ENCODE results near the gene CAPS2. TPM values are rescaled to one million over a fixed set of nuclear protein-coding genes. Genes with fewer than 3 reads are reported as not detected.

Gene CAPS2
- total RNA-seq (10 to 100 TPM; 17.9 to 33.9 TPM), polyA plus RNA-seq (1 to 10 TPM; 5.7 to 7.0 TPM)
- long read RNA-seq, donor 1, partial matches to known transcripts: 3 of 7 reads
- long read RNA-seq, donor 1, other reads (novel, unspliced or antisense): 3 of 7 reads
- long read RNA-seq, donor 2, partial matches to known transcripts: 1 of 7 reads
- long read RNA-seq, donor 2, other reads (novel, unspliced or antisense): 6 of 7 reads

DNA sequence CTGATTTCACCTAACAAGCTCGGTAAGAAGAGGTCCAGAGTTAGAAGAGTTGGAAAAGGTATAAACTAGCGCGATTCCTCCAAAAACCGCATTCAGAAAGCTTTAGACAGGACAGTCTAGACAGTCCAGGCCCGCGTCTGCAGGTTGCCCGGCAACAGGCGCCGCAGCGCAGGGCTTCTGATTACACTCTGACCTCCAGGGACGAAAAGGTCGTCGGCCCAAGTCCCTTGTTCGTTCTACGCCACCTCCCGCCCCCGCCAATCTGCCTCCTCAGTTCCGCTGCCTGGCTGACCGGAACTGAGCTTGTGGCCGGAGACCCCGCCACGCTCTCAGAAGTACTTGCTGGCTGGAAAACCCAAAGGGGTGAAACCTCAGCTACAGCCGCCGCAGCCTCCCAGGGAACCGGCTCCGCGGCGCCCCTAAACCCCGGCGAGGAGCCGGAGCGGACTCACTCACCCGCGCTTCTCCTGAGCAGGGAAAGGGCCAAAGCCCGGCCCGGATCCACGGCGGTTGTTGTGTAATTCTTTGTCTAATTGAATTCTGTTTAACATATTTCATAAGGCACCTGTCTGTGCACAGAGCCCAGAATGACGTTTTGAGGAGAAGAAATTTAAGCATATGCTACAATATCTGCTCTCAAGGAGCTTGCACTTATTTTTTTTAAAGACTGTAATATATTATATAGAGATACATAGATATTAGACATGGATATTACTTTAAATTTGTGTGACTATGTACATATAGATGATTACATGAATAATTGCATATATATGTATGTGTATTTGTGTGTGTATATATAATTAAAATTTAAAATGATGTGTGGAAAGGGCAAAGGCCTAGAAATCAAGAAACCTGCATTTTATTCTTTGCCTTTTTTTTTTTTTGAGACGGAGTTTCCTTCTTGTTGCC, at the start of gene CAPS2:
CAPS2 (minus strand) TSS at position 407 of the 909 bp plus-strand sequence. CDS start 3,826 bp downstream, outside the sequence.
- Histone ChIP-seq H3K27me3 (ENCODE audit: control insufficient read depth in 1 of 2, insufficient read depth in 2 of 2, low read length in 1 of 2) (no peaks in the 10 kb centered on the region), H3K9me3 (ENCODE audit: control insufficient read depth, low read length) (no peaks in the 10 kb centered on the region), H3K36me3 (ENCODE audit: control insufficient read depth in 1 of 2, insufficient read depth in 2 of 2, low read length in 1 of 2) (no peaks in the 10 kb centered on the region), H3K27ac (ENCODE audit: low read depth in 1 of 2, low read length in 2 of 2) (no peak within 1 kb of the TSS), H3K4me3 (ENCODE audit: low read length in 2 of 2) (peak within 1 kb of the TSS; percentile 42 to 63), H3K4me1 (ENCODE audit: control insufficient read depth in 1 of 2, insufficient read depth in 2 of 2, low read length in 2 of 2) (no peaks in the 10 kb centered on the region)
- intact Hi-C loops (cut with DNase I): loop anchor here (5.0 to 10.0 kb wide), 5 partner anchors 65 to 705 kb away; partner anchors contain the start of genes GLIPR1 (in 1 of the 2), GLIPR1L2 (in 1 of the 2) and PHLDA1 (in 1 of the 2)
- peak; percentile 93 for ATAC-seq (ENCODE audit: low FRiP score)
- WGBS, 2 donors: 2 to 3% methylated on average over 40 of the region's 40 CpGs
- peak; percentile 90 to 94 for DNase-seq

DNA sequence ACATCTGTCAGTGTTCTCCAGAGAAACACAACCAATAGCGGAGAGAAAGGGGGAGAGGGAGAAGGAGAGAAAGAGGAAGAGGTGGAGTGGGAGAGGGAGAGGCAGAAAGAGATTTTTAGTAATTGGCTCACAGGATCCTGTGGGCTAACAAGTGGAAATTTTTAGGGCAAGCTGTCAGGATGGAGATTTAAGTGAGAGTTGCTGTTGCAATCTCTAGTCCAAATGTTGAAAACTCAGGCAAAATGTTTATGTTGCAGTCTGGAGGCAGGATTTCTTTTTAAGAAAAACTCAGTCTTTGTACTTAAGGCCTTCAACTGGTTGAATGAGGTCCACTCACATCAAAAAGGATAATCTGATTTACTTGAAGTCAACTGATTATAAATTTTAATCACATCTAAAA, 48.2 kb upstream of the CAPS2 start:
- WGBS, 2 donors: 31 to 47% methylated on average over 1 of the region's 1 CpG
- Histone ChIP-seq H3K36me3 (ENCODE audit: control insufficient read depth in 1 of 2, insufficient read depth in 2 of 2, low read length in 1 of 2) (no peaks in the 10 kb centered on the region), H3K4me1 (ENCODE audit: control insufficient read depth in 1 of 2, insufficient read depth in 2 of 2, low read length in 2 of 2) (no peaks in the 10 kb centered on the region), H3K27me3 (ENCODE audit: control insufficient read depth in 1 of 2, insufficient read depth in 2 of 2, low read length in 1 of 2) (no peaks in the 10 kb centered on the region), H3K27ac (ENCODE audit: low read depth in 1 of 2, low read length in 2 of 2) (no peak overlapping the region), H3K4me3 (ENCODE audit: low read length in 2 of 2) (no peak overlapping the region), H3K9me3 (ENCODE audit: control insufficient read depth, low read length) (no peaks in the 10 kb centered on the region)
- ATAC-seq (ENCODE audit: low FRiP score) (no peak), DNase-seq (no peak)
- intact Hi-C loops (cut with DNase I): no loop called here

DNA sequence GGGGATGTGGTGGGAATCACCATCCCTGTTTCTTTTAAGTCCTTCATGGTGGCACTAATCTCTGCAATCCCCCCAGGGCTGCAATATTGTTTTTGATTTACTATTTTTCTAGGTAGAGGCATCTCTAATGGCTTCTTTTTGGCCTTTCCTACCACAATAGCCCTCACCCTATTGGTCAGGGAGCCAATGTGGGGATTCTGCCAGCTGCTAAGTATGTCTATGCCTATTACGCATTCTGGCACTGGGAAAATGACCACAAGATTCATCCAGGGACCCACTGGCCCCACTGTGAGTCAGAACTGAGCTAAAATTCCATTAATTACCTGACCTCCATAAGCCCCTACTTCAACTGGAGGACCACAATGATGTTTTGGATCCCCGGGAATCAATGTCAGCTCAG, 44.8 kb upstream of the CAPS2 start:
- H3K36me3 ChIP-seq (ENCODE audit: control insufficient read depth in 1 of 2, insufficient read depth in 2 of 2, low read length in 1 of 2): no peaks in the 10 kb centered on the region
- H3K4me1 ChIP-seq (ENCODE audit: control insufficient read depth in 1 of 2, insufficient read depth in 2 of 2, low read length in 2 of 2): no peaks in the 10 kb centered on the region
- intact Hi-C loops (cut with DNase I): no loop called here
- ATAC-seq (ENCODE audit: low FRiP score): no peak
- DNase-seq: no peak
- no peaks in the 10 kb centered on the region for H3K9me3 ChIP-seq (ENCODE audit: control insufficient read depth, low read length)
- 89 to 95% methylated on average over 2 of the region's 2 CpGs for WGBS, 2 donors
- H3K4me3 ChIP-seq (ENCODE audit: low read length in 2 of 2): no peak overlapping the region
- no peaks in the 10 kb centered on the region for H3K27me3 ChIP-seq (ENCODE audit: control insufficient read depth in 1 of 2, insufficient read depth in 2 of 2, low read length in 1 of 2)
- H3K27ac ChIP-seq (ENCODE audit: low read depth in 1 of 2, low read length in 2 of 2): no peak overlapping the region

DNA sequence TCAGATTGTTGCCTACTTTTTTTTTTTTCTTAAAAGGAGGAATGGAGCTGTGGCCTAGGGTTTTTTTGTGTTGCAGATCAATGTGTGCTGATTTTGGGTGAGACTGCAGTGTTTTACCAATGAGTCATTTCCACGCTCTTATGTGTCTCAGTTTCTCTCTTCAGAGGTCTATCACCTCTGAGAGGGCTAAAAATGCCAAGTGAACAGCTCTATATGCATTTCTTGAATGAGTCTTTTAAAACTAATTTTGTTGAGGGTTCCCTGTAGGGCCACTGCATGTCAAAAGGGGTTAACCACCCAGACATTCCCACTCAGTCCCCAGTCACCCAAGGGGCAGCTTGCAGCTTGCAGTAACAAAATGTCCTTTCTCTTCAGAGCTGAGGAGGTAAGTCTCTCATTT, 36.5 kb upstream of the CAPS2 start:
- Histone ChIP-seq H3K9me3 (ENCODE audit: control insufficient read depth, low read length) (no peaks in the 10 kb centered on the region), H3K27me3 (ENCODE audit: control insufficient read depth in 1 of 2, insufficient read depth in 2 of 2, low read length in 1 of 2) (no peaks in the 10 kb centered on the region), H3K36me3 (ENCODE audit: control insufficient read depth in 1 of 2, insufficient read depth in 2 of 2, low read length in 1 of 2) (no peaks in the 10 kb centered on the region), H3K27ac (ENCODE audit: low read depth in 1 of 2, low read length in 2 of 2) (no peak overlapping the region), H3K4me1 (ENCODE audit: control insufficient read depth in 1 of 2, insufficient read depth in 2 of 2, low read length in 2 of 2) (no peaks in the 10 kb centered on the region), H3K4me3 (ENCODE audit: low read length in 2 of 2) (no peak overlapping the region)
- WGBS, 2 donors: 38 to 43% methylated on average over 1 of the region's 1 CpG
- DNase-seq (no peak), ATAC-seq (ENCODE audit: low FRiP score) (no peak)
- intact Hi-C loops (cut with DNase I): no loop called here

- Histone ChIP-seq H3K36me3 (ENCODE audit: control insufficient read depth in 1 of 2, insufficient read depth in 2 of 2, low read length in 1 of 2) (peaks cover 0 to 3% of the 10 kb centered on the region in 2 donors), H3K9me3 (ENCODE audit: control insufficient read depth, low read length) (no peaks in the 10 kb centered on the region), H3K27ac (ENCODE audit: low read depth in 1 of 2, low read length in 2 of 2) (no peak overlapping the region), H3K4me3 (ENCODE audit: low read length in 2 of 2) (no peak overlapping the region), H3K4me1 (ENCODE audit: control insufficient read depth in 1 of 2, insufficient read depth in 2 of 2, low read length in 2 of 2) (no peaks in the 10 kb centered on the region), H3K27me3 (ENCODE audit: control insufficient read depth in 1 of 2, insufficient read depth in 2 of 2, low read length in 1 of 2) (no peaks in the 10 kb centered on the region)
- no peak for DNase-seq
- no peak for ATAC-seq (ENCODE audit: low FRiP score)
- intact Hi-C loops (cut with DNase I): no loop called here
Measured at GRCh38 chr12:75364919-75365318, 34.8 kb upstream of the CAPS2 start.

DNA sequence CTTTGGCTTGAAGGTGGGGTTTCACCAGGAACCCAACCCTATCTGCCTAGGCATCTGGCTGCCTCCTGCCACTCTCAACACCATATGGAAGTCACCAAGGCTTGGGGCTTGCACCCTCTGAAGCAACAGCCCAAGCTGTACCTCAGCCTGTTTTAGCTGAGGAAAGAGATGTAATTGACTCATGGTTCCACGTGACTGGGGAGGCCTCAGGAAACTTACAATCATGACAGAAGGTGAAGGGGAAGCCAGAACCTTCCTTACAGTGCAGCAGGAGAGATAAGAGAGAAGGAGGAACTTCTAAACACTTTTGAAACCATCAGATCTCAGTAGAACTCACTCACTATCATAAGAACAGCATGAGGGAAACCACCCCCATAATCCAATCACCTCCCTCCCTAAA, 31.3 kb upstream of the CAPS2 start:
- no peak overlapping the region for H3K27ac ChIP-seq (ENCODE audit: low read depth in 1 of 2, low read length in 2 of 2)
- 63 to 73% methylated on average over 1 of the region's 1 CpG for WGBS, 2 donors
- no peak for DNase-seq
- no peak overlapping the region for H3K4me3 ChIP-seq (ENCODE audit: low read length in 2 of 2)
- H3K36me3 ChIP-seq (ENCODE audit: control insufficient read depth in 1 of 2, insufficient read depth in 2 of 2, low read length in 1 of 2): peaks cover 0 to 3% of the 10 kb centered on the region in 2 donors
- no peaks in the 10 kb centered on the region for H3K9me3 ChIP-seq (ENCODE audit: control insufficient read depth, low read length)
- no peak for ATAC-seq (ENCODE audit: low FRiP score)
- no peaks in the 10 kb centered on the region for H3K27me3 ChIP-seq (ENCODE audit: control insufficient read depth in 1 of 2, insufficient read depth in 2 of 2, low read length in 1 of 2)
- intact Hi-C loops (cut with DNase I): no loop called here
- no peaks in the 10 kb centered on the region for H3K4me1 ChIP-seq (ENCODE audit: control insufficient read depth in 1 of 2, insufficient read depth in 2 of 2, low read length in 2 of 2)

DNA sequence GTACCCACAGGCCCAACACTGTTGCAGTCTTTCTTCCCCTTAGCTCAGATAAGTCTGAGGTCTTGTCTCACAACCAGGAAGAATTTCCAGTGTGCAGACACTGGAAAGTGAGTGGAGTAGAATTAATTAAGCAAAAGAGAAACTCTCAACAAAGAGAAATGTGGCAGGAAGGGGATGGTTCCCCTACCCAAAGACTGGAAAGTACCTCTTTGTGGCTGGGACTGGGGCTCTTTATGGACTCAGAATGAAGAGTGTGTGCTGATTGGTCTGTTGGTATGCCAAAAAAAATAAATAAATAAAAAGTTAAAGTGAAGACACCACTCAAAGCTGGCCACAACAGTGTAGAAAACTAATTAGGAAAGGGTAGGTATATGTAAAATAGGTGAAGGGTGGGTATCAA, 30.8 kb upstream of the CAPS2 start:
- H3K36me3 ChIP-seq (ENCODE audit: control insufficient read depth in 1 of 2, insufficient read depth in 2 of 2, low read length in 1 of 2): peaks cover 0 to 3% of the 10 kb centered on the region in 2 donors
- ATAC-seq (ENCODE audit: low FRiP score): no peak
- intact Hi-C loops (cut with DNase I): no loop called here
- H3K27me3 ChIP-seq (ENCODE audit: control insufficient read depth in 1 of 2, insufficient read depth in 2 of 2, low read length in 1 of 2): no peaks in the 10 kb centered on the region
- no peak overlapping the region for H3K27ac ChIP-seq (ENCODE audit: low read depth in 1 of 2, low read length in 2 of 2)
- no peaks in the 10 kb centered on the region for H3K9me3 ChIP-seq (ENCODE audit: control insufficient read depth, low read length)
- H3K4me3 ChIP-seq (ENCODE audit: low read length in 2 of 2): no peak overlapping the region
- DNase-seq: no peak
- no peaks in the 10 kb centered on the region for H3K4me1 ChIP-seq (ENCODE audit: control insufficient read depth in 1 of 2, insufficient read depth in 2 of 2, low read length in 2 of 2)

DNA sequence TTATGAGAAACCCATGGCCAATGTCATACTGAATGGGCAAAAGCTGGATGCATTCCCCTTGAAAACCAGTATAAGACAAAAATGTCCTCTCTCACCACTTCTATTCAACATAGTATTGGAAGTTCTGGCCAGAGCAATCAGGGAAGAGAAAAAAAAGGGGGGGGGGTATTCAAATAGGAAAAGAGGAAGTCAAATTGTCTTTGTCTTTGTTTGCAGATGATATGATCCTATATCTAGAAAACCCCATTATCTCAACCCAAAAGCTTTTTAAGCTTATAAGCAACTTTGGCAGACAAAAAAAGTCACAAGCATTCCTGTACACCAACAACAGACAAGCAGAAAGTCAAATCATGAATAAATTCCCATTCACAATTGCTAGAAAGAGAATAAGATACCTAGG, 23.9 kb upstream of the CAPS2 start:
- no peaks in the 10 kb centered on the region for H3K36me3 ChIP-seq (ENCODE audit: control insufficient read depth in 1 of 2, insufficient read depth in 2 of 2, low read length in 1 of 2)
- ATAC-seq (ENCODE audit: low FRiP score) (no peak), DNase-seq (no peak)
- no peak overlapping the region for H3K27ac ChIP-seq (ENCODE audit: low read depth in 1 of 2, low read length in 2 of 2)
- intact Hi-C loops (cut with DNase I): no loop called here
- no peaks in the 10 kb centered on the region for H3K27me3 ChIP-seq (ENCODE audit: control insufficient read depth in 1 of 2, insufficient read depth in 2 of 2, low read length in 1 of 2)
- H3K9me3 ChIP-seq (ENCODE audit: control insufficient read depth, low read length): peaks cover 2% of the 10 kb centered on the region
- no peaks in the 10 kb centered on the region for H3K4me1 ChIP-seq (ENCODE audit: control insufficient read depth in 1 of 2, insufficient read depth in 2 of 2, low read length in 2 of 2)
- no peak overlapping the region for H3K4me3 ChIP-seq (ENCODE audit: low read length in 2 of 2)

GRCh38 chr12:75350413-75350812, 20.3 kb upstream of the CAPS2 start:
- Histone ChIP-seq H3K9me3 (ENCODE audit: control insufficient read depth, low read length) (no peaks in the 10 kb centered on the region), H3K4me3 (ENCODE audit: low read length in 2 of 2) (no peak overlapping the region), H3K4me1 (ENCODE audit: control insufficient read depth in 1 of 2, insufficient read depth in 2 of 2, low read length in 2 of 2) (no peaks in the 10 kb centered on the region), H3K27ac (ENCODE audit: low read depth in 1 of 2, low read length in 2 of 2) (no peak overlapping the region), H3K27me3 (ENCODE audit: control insufficient read depth in 1 of 2, insufficient read depth in 2 of 2, low read length in 1 of 2) (no peaks in the 10 kb centered on the region), H3K36me3 (ENCODE audit: control insufficient read depth in 1 of 2, insufficient read depth in 2 of 2, low read length in 1 of 2) (no peaks in the 10 kb centered on the region)
- intact Hi-C loops (cut with DNase I): no loop called here
- no peak for DNase-seq
- 89 to 94% methylated on average over 2 of the region's 2 CpGs for WGBS, 2 donors
- ATAC-seq (ENCODE audit: low FRiP score): no peak
